HG03469 (cell line): Measurements from ENCODE around the gene MARCO.

ENCODE experiments used
- ATAC-seq: cut with Tn5 transposase; IDR thresholded peaks from one replicate; pipeline ENCODE4 v1.9.1; 2021; ENCODE audit warnings: mild to moderate bottlenecking, moderate library complexity, moderate number of reproducible peaks; ENCODE audit not compliant: unreplicated experiment

Gene MARCO

GRCh38 chr2:118973542-118973951, 31.6 kb downstream of the MARCO start:
- ATAC-seq: no peak

- ATAC-seq: no peak
Observed at GRCh38 chr2:118974103-118974993, 32.4 kb downstream of the MARCO start.

- no peak for ATAC-seq
Observed at GRCh38 chr2:118975133-118975532, 33.1 kb downstream of the MARCO start.

GRCh38 chr2:118978064-118978463, 36.1 kb downstream of the MARCO start:
- no peak for ATAC-seq

GRCh38 chr2:118979152-118979861, 37.3 kb downstream of the MARCO start:
- no peak for ATAC-seq

GRCh38 chr2:118980022-118980421, 38.0 kb downstream of the MARCO start:
- ATAC-seq: no peak

- ATAC-seq: no peak
Observed at GRCh38 chr2:118980573-118980972, 38.6 kb downstream of the MARCO start.

GRCh38 chr2:118981632-118982031, 39.6 kb downstream of the MARCO start:
- no peak for ATAC-seq

GRCh38 chr2:118982039-118982438, 40.0 kb downstream of the MARCO start:
- no peak for ATAC-seq

- ATAC-seq: no peak
Observed at GRCh38 chr2:118983133-118983532, 41.1 kb downstream of the MARCO start.

- no peak for ATAC-seq
Observed at GRCh38 chr2:118983915-118984314, 41.9 kb downstream of the MARCO start.

GRCh38 chr2:118986738-118987137, 44.7 kb downstream of the MARCO start:
- ATAC-seq: peak; percentile 61

GRCh38 chr2:118987886-118988285, 45.9 kb downstream of the MARCO start:
- ATAC-seq: no peak

- ATAC-seq: no peak
Observed at GRCh38 chr2:118988706-118989105, 46.7 kb downstream of the MARCO start.

GRCh38 chr2:118989481-118989880, 47.5 kb downstream of the MARCO start:
- ATAC-seq: peak; percentile 60

- no peak for ATAC-seq
Observed at GRCh38 chr2:118990757-118991545, 49.0 kb downstream of the MARCO start.

- ATAC-seq: no peak
Observed at GRCh38 chr2:118991554-118991953, 49.6 kb downstream of the MARCO start.

- no peak for ATAC-seq
Observed at GRCh38 chr2:118992740-118993391, 50.9 kb downstream of the MARCO start.

GRCh38 chr2:118993392-118993752, 51.4 kb downstream of the MARCO start:
- ATAC-seq: no peak

GRCh38 chr2:118994172-118994700, 52.2 kb downstream of the MARCO start:
- ATAC-seq: no peak

GRCh38 chr2:118994778-118995177, 52.8 kb downstream of the MARCO start:
- no peak for ATAC-seq
